SK-N-SH (cell line): ENCODE data around the gene YWHAH. TPM values are rescaled to one million over a fixed set of nuclear protein-coding genes. Genes with fewer than 3 reads are reported as not detected.

ENCODE experiments used
- CTCF ChIA-PET: fragments of 300-600, 350-600 bp; formaldehyde crosslinking; extraction: SDS; loops from one replicate; lab custom pipeline; 2021; lab: Yijun Ruan, JAX
- POLR2A ChIA-PET: fragments of 350-600 bp; sonication (Branson Sonifier 250); formaldehyde crosslinking; extraction: SDS; loops from one replicate; lab custom pipeline; 2020; ENCODE audit warnings: antibody characterized with exemption, inconsistent platforms; lab: Yijun Ruan, JAX
- DNase-seq: peaks from one replicate; pipeline ENCODE4 v3.0.0; 2012
- H2AFZ ChIP-seq: fragments of 200-600 bp; sonication (generic); 2 replicates; pipeline ENCODE4 v1.8.1; 2016; ENCODE audit warnings: antibody characterized with exemption, mild to moderate bottlenecking, low read depth
- H3F3A ChIP-seq: fragments of 200-600 bp; sonication (generic); replicated peaks from 2 replicates; pipeline ENCODE3; 2016; ENCODE audit warnings: antibody characterized with exemption, mild to moderate bottlenecking; ENCODE audit not compliant: insufficient read depth
- H3K27ac ChIP-seq, 2 experiments: fragments of 200-500 bp in 1 of 2; fragments of 200-600 bp in 1 of 2; sonication (Bioruptor generic) in 1 of 2; sonication (generic), shearing (Covaris generic) in 1 of 2; 2 replicates each; pipeline versions ENCODE4 v1.5.1 to v1.6.1; 2014 to 2016; ENCODE audit warnings: low read depth in 2 of 2, inconsistent platforms in 1 of 2, low read length in 1 of 2, mild to moderate bottlenecking in 1 of 2, mixed read lengths in 1 of 2
- H3K27me3 ChIP-seq: fragments of 200-600 bp; sonication (generic), shearing (Covaris generic); 2 replicates; pipeline ENCODE4 v1.6.1; 2016; ENCODE audit warnings: mixed run types; ENCODE audit not compliant: insufficient read depth
- H3K36me3 ChIP-seq, 2 experiments: fragments of 200-500 bp in 1 of 2; fragments of 200-600 bp in 1 of 2; sonication (Bioruptor generic) in 1 of 2; sonication (generic) in 1 of 2; replicated peaks in 1 of 2; 2 replicates each; pipeline versions ENCODE3 to v1.5.1; 2014 to 2016; ENCODE audit warnings: low read length in 1 of 2, mild to moderate bottlenecking in 1 of 2; ENCODE audit not compliant: insufficient read depth in 2 of 2, control insufficient read depth in 1 of 2
- H3K4me1 ChIP-seq, 2 experiments: fragments of 200-500 bp in 1 of 2; fragments of 200-600 bp in 1 of 2; sonication (Bioruptor generic) in 1 of 2; sonication (generic), shearing (Covaris generic) in 1 of 2; 2 replicates each; pipeline versions ENCODE4 v1.5.1 to v1.6.1; 2014 to 2016; ENCODE audit warnings: low read depth in 1 of 2, low read length in 1 of 2, mixed run types in 1 of 2; ENCODE audit not compliant: insufficient read depth in 2 of 2, control insufficient read depth in 1 of 2
- H3K4me2 ChIP-seq: fragments of 200-600 bp; sonication (generic), shearing (Covaris generic); 2 replicates; pipeline ENCODE4 v1.6.1; 2017; ENCODE audit warnings: mixed run types
- H3K4me3 ChIP-seq, 2 experiments: fragments of 200-500 bp in 1 of 2; fragments of 200-600 bp in 1 of 2; sonication (Bioruptor generic) in 1 of 2; sonication (generic), shearing (Covaris generic) in 1 of 2; 2 replicates each; pipeline versions ENCODE4 v1.5.1 to v1.8.1; 2014 to 2016; ENCODE audit warnings: low read depth in 2 of 2, inconsistent platforms in 1 of 2, low read length in 1 of 2, mild to moderate bottlenecking in 1 of 2, mixed read lengths in 1 of 2, moderate library complexity in 1 of 2
- H3K79me2 ChIP-seq: fragments of 200-600 bp; sonication (generic); 2 replicates; pipeline ENCODE4 v1.8.1; 2017; ENCODE audit warnings: mild to moderate bottlenecking; ENCODE audit not compliant: insufficient read depth
- H3K9ac ChIP-seq: fragments of 200-600 bp; sonication (generic); 2 replicates; pipeline ENCODE4 v1.6.1; 2017; ENCODE audit warnings: mixed run types
- H3K9me2 ChIP-seq: fragments of 200-600 bp; sonication (generic); 2 replicates; pipeline ENCODE4 v1.6.1; 2017; ENCODE audit warnings: mixed run types
- H3K9me3 ChIP-seq: fragments of 200-600 bp; sonication (generic); 2 replicates; pipeline ENCODE4 v1.6.1; 2017; ENCODE audit warnings: mixed run types, mild to moderate bottlenecking, moderate library complexity
- H4K20me1 ChIP-seq: fragments of 200-600 bp; sonication (generic); 2 replicates; pipeline ENCODE4 v1.6.1; 2017; ENCODE audit warnings: mild to moderate bottlenecking, mixed run types; ENCODE audit not compliant: insufficient read depth
- CTCF ChIP-seq: fragments of 200-600 bp; sonication (generic); IDR thresholded peaks from 2 replicates; pipeline ENCODE4 v1.6.1; 2017; ENCODE audit warnings: antibody characterized with exemption, mild to moderate bottlenecking, moderate library complexity
- ELF1 ChIP-seq: IDR thresholded peaks from 2 replicates; pipeline ENCODE4 v1.4.0; 2012
- FOXJ3 ChIP-seq: sonication (generic); formaldehyde crosslinking; IDR thresholded peaks from 2 replicates; pipeline ENCODE4 v1.5.1; 2020; ENCODE audit warnings: mild to moderate bottlenecking, missing genetic modification reagents
- FOXM1 ChIP-seq: IDR thresholded peaks from 2 replicates; pipeline ENCODE4 v1.4.0; 2012; ENCODE audit warnings: low read depth, mild to moderate bottlenecking
- GABPA ChIP-seq: IDR thresholded peaks from 2 replicates; pipeline ENCODE4 v1.4.0; 2012; ENCODE audit warnings: low read depth, mild to moderate bottlenecking
- IRF3 ChIP-seq: fragments of 150-350 bp; IDR thresholded peaks from 2 replicates; pipeline ENCODE4 v1.6.1; 2016; ENCODE audit warnings: mild to moderate bottlenecking, low read depth, low read length
- MAX ChIP-seq: IDR thresholded peaks from 2 replicates; pipeline ENCODE4 v1.4.0; 2012; ENCODE audit warnings: low read depth
- MEF2A ChIP-seq: IDR thresholded peaks from 2 replicates; pipeline ENCODE4 v1.4.0; 2012; ENCODE audit warnings: low read depth, borderline replicate concordance
- NRF1 ChIP-seq: IDR thresholded peaks from 2 replicates; pipeline ENCODE4 v1.6.1; 2012; ENCODE audit warnings: low read depth, mild to moderate bottlenecking, low read length
- PBX3 ChIP-seq: IDR thresholded peaks from 2 replicates; pipeline ENCODE4; 2012
- POLR2AphosphoS5 ChIP-seq: IDR thresholded peaks from 2 replicates; pipeline ENCODE4 v1.6.1; 2012; ENCODE audit warnings: low read depth, low read length
- REST ChIP-seq: IDR thresholded peaks from 2 replicates; pipeline ENCODE4 v1.6.1; 2012; ENCODE audit warnings: mild to moderate bottlenecking, low read depth, low read length, moderate library complexity
- SIN3A ChIP-seq: IDR thresholded peaks from 2 replicates; pipeline ENCODE4 v1.6.1; 2012; ENCODE audit warnings: low read depth, mild to moderate bottlenecking, low read length, moderate library complexity, borderline replicate concordance
- SMC3 ChIP-seq: IDR thresholded peaks from 2 replicates; pipeline ENCODE4 v1.6.1; 2012; ENCODE audit warnings: low read depth, low read length, improper control_type of control experiment
- TAF1 ChIP-seq: IDR thresholded peaks from 2 replicates; pipeline ENCODE4 v1.6.1; 2012; ENCODE audit warnings: low read depth, mild to moderate bottlenecking, low read length, moderate library complexity, borderline replicate concordance
- YY1 ChIP-seq: IDR thresholded peaks from 2 replicates; pipeline ENCODE4 v1.4.0; 2012; ENCODE audit warnings: low read depth, mild to moderate bottlenecking
- ZBTB33 ChIP-seq: IDR thresholded peaks from 2 replicates; pipeline ENCODE4 v1.4.0; 2012; ENCODE audit warnings: low read depth, borderline replicate concordance
- WGBS: methylation state at CpG from one replicate; pipeline ENCODE4 v1.1.6; 2017; ENCODE audit warnings: low lambda C conversion rate; 5-methylcytosine and 5-hydroxymethylcytosine counted together
- polyA plus RNA-seq, 3 experiments: library from polyadenylated mRNA; depleted of rRNA; stranded (reverse); fragments of >200 nt; gene quantifications; 2 replicates each; pipeline ENCODE4 v1.2.3, GENCODE V29; 2012

The YWHAH gene
- polyA plus RNA-seq, 1 of the 3 experiments (the other 2 are of a cell fraction), result 102 TPM

- Histone ChIP-seq H3K4me2 (no peak overlapping the region), H3K4me1 (peaks cover 0 to 17% of the 10 kb centered on the region in 2 experiments; a peak in 2 of 4 replicates), H3K36me3 (peaks cover 5 to 14% of the 10 kb centered on the region in 2 experiments), H3K9me3 (no peaks in the 10 kb centered on the region), H3K27me3 (no peaks in the 10 kb centered on the region), H3K27ac (no peak overlapping the region)
- 100% methylated on average over 1 of the region's 1 CpG for WGBS
- POLR2A ChIA-PET, result no interaction called here
- TF ChIP-seq YY1 (no peak), FOXJ3 (CRISPR knock-in tag) (no peak), NRF1 (no peak), ELF1 (no peak), MEF2A (no peak), SIN3A (no peak), POLR2AphosphoS5 (no peak), IRF3 (no peak), GABPA (no peak), MAX (no peak), FOXM1 (no peak), TAF1 (no peak), ZBTB33 (no peak), SMC3 (no peak), PBX3 (no peak), CTCF (no peak), REST (no peak)
- TF ChIP-seq, all 33 proteins: peak for 0
- CTCF ChIA-PET, result interaction anchor here (1.7 kb wide), 1 partner anchor 74 kb away, joined by 5 read pairs; no protein-coding TSS in a partner anchor
- no peaks in the 10 kb centered on the region for H4K20me1 ChIP-seq
- no peak overlapping the region for H3K4me3 ChIP-seq
- no peak for DNase-seq
- H3K9me2 ChIP-seq, result no peaks in the 10 kb centered on the region
- H3K9ac ChIP-seq, result no peak overlapping the region
- no peaks in the 10 kb centered on the region for H3K79me2 ChIP-seq
- H2AFZ ChIP-seq, result no peak overlapping the region
- no peaks in the 10 kb centered on the region for H3F3A ChIP-seq
Observed at GRCh38 chr22:31896472-31896871, 47.9 kb upstream of the YWHAH start.
